WI38 (cell line): ENCODE measurements around the gene PCDHB10.
A peak's percentile ranks its signal among the peaks of the same experiment; 100 is the strongest.
"Not testable (repeated sequence)": the region's sequence is repeated elsewhere in the genome, so short reads cannot be mapped to it uniquely, and the experiment has no call there.

Experiments used
- H3K4me3 ChIP-seq: 2 replicates; pipeline ENCODE4 v1.5.1; 2011; ENCODE audit warnings: low read depth, mild to moderate bottlenecking, control low read depth, low read length
- CTCF ChIP-seq: IDR thresholded peaks from 2 replicates; pipeline ENCODE4 v1.5.1; 2012; ENCODE audit warnings: low read depth, mild to moderate bottlenecking, control low read depth, low read length

PCDHB10 gene

GRCh38 chr5:141213656-141214339, 21.6 kb downstream of the PCDHB10 start, which contains the start of gene PCDHB13:
Gene PCDHB13, plus strand, starts transcription at chr5:141213919. Its CDS starts 205 bp downstream, at chr5:141214124.
- H3K4me3 ChIP-seq, result peak within 1 kb of the TSS; percentile 27; the same call in 1 of the 2 replicates
- TF ChIP-seq CTCF, result 0 out of 2 replicates have a peak, but pooled peaks have one; percentile 14

DNA sequence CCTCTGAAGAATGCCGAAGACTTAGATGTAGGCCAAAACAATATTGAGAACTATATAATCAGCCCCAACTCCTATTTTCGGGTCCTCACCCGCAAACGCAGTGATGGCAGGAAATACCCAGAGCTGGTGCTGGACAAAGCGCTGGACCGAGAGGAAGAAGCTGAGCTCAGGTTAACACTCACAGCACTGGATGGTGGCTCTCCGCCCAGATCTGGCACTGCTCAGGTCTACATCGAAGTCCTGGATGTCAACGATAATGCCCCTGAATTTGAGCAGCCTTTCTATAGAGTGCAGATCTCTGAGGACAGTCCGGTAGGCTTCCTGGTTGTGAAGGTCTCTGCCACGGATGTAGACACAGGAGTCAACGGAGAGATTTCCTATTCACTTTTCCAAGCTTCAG, 22.4 kb downstream of the PCDHB10 start:
- peak overlapping the region; percentile 27; the same call in 1 of the 2 replicates for H3K4me3 ChIP-seq

DNA sequence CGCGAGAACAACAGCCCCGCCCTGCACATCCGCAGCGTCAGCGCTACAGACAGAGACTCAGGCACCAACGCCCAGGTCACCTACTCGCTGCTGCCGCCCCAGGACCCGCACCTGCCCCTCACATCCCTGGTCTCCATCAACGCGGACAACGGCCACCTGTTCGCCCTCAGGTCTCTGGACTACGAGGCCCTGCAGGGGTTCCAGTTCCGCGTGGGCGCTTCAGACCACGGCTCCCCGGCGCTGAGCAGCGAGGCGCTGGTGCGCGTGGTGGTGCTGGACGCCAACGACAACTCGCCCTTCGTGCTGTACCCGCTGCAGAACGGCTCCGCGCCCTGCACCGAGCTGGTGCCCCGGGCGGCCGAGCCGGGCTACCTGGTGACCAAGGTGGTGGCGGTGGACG, 23.4 kb downstream of the PCDHB10 start:
- H3K4me3 ChIP-seq, result not testable (repeated sequence)

DNA sequence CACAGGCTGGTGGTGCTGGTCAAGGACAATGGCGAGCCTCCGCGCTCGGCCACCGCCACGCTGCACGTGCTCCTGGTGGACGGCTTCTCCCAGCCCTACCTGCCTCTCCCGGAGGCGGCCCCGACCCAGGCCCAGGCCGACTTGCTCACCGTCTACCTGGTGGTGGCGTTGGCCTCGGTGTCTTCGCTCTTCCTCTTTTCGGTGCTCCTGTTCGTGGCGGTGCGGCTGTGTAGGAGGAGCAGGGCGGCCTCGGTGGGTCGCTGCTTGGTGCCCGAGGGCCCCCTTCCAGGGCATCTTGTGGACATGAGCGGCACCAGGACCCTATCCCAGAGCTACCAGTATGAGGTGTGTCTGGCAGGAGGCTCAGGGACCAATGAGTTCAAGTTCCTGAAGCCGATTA, 23.9 kb downstream of the PCDHB10 start:
- H3K4me3 ChIP-seq, result not testable (repeated sequence)

GRCh38 chr5:141223112-141223783, 31.1 kb downstream of the PCDHB10 start, which contains the start of gene PCDHB14:
Gene PCDHB14, plus strand, starts transcription at chr5:141223343. Its CDS starts 163 bp downstream, at chr5:141223506.
- no peak for TF ChIP-seq CTCF
- peak within 1 kb of the TSS; percentile 59 for H3K4me3 ChIP-seq

GRCh38 chr5:141224844-141225243, 32.7 kb downstream of the PCDHB10 start:
- not testable (repeated sequence) for H3K4me3 ChIP-seq

DNA sequence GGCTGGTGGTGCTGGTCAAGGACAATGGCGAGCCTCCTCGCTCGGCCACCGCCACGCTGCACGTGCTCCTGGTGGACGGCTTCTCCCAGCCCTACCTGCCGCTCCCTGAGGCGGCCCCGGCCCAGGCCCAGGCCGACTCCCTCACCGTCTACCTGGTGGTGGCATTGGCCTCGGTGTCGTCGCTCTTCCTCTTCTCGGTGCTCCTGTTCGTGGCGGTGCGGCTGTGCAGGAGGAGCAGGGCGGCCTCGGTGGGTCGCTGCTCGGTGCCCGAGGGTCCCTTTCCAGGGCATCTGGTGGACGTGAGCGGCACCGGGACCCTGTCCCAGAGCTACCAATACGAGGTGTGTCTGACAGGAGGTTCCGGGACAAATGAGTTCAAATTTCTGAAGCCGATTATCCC, 33.3 kb downstream of the PCDHB10 start:
- not testable (repeated sequence) for H3K4me3 ChIP-seq

DNA sequence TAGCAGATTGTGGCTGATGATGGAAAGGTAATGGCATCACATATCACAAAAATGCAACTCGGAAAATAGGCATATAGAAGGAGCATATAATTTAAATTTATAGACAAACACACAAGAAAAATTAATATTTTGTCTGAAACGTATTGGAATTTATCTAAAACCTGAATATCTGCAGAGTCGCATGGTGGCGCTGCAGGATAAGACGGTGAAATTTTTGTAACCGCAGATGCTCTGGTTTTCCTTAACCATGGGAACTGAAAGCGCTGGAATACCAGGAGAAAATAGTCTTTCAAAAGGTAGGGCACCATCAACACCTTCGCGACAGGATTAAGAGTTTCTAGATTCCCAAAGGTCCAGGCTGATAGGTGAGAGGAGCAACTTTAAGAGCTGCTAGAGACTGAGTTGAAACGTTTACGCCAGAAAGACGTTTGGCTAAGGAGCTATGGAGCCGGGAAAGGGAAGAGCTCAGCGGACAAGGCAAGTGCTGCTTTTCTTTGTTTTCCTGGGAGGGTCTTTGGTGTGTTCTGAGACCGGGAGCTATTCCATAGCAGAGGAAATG, 42.0 kb downstream of the PCDHB10 start:
- TF ChIP-seq CTCF, result peak; percentile 31; the same call in 1 of the 2 replicates
- peak overlapping the region; percentile 46 for H3K4me3 ChIP-seq

- not testable (repeated sequence) for H3K4me3 ChIP-seq
These were observed 43.8 kb downstream of the PCDHB10 start for GRCh38 chr5:141235922-141236321.

- TF ChIP-seq CTCF, result no peak
- H3K4me3 ChIP-seq, result no peak overlapping the region
These were observed 44.6 kb downstream of the PCDHB10 start for GRCh38 chr5:141236516-141237313.
